ENCODE results near the gene LYPD6. TPM values are rescaled to one million over a fixed set of nuclear protein-coding genes. Genes with fewer than 3 reads are reported as not detected.
"Not testable (repeated sequence)": the region's sequence is repeated elsewhere in the genome, so short reads cannot be mapped to it uniquely, and the experiment has no call there.

The LYPD6 gene
- total RNA-seq, 1 donor from 2014 or later, result 4.1 TPM

DNA sequence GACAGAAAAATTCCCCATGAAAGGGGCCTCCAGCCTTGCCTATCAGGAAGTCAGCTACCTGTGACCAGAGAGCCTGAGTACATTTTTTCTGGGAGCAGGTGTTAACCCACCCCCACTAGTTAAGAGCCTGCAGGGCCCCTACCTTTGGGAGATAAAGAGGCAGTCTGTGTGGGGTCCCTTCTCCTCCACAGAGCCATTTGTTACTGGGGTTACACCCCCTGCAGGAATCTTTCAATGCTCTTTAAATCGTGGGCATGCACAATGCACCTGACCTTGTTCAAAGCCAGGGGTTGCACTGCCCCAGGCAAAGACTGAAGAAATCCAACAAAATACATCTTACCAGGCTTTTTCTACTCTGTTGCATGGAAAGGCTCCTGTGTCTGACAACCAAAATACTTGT lies 15.7 kb upstream of the LYPD6 start:
- no peak overlapping the region for H2AFZ ChIP-seq (replicated peaks)
- no peaks in the 10 kb centered on the region for H3F3A ChIP-seq (ENCODE audit: low read depth)
- H3K27me3 ChIP-seq, result no peaks in the 10 kb centered on the region
- TF ChIP-seq EZH2 (IDR thresholded peaks at IDR 0.05) (no peak), EZH2phosphoT487 (IDR thresholded peaks at IDR 0.05) (no peak)
- TF ChIP-seq, protein P1, sequence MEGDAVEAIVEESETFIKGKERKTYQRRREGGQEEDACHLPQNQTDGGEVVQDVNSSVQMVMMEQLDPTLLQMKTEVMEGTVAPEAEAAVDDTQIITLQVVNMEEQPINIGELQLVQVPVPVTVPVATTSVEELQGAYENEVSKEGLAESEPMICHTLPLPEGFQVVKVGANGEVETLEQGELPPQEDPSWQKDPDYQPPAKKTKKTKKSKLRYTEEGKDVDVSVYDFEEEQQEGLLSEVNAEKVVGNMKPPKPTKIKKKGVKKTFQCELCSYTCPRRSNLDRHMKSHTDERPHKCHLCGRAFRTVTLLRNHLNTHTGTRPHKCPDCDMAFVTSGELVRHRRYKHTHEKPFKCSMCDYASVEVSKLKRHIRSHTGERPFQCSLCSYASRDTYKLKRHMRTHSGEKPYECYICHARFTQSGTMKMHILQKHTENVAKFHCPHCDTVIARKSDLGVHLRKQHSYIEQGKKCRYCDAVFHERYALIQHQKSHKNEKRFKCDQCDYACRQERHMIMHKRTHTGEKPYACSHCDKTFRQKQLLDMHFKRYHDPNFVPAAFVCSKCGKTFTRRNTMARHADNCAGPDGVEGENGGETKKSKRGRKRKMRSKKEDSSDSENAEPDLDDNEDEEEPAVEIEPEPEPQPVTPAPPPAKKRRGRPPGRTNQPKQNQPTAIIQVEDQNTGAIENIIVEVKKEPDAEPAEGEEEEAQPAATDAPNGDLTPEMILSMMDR (IDR thresholded peaks at IDR 0.05), result no peak
- H3K27me3 Mint-ChIP-seq (ENCODE audit: insufficient read depth, low read depth), result peaks cover 13% of the 10 kb centered on the region
- no peaks in the 10 kb centered on the region for H3K36me3 ChIP-seq
- H3K9ac ChIP-seq, result no peak overlapping the region
- peaks cover 25% of the 10 kb centered on the region for H3K4me1 Mint-ChIP-seq
- H3K4me3 Mint-ChIP-seq, result no peak overlapping the region
- no peaks in the 10 kb centered on the region for H3K36me3 Mint-ChIP-seq
- DNase-seq (ENCODE audit: low spot score), result peak; percentile 13
- no peak overlapping the region for H3K27ac ChIP-seq
- H4K20me1 ChIP-seq (ENCODE audit: low read depth), result no peaks in the 10 kb centered on the region
- no peaks in the 10 kb centered on the region for H3K9me3 ChIP-seq (ENCODE audit: low read depth)
- H3K4me3 ChIP-seq, result no peak overlapping the region
- no peak overlapping the region for H3K27ac Mint-ChIP-seq
- no peaks in the 10 kb centered on the region for H3K79me2 ChIP-seq (ENCODE audit: low read depth)
- no peaks in the 10 kb centered on the region for H3K4me1 ChIP-seq
- no peaks in the 10 kb centered on the region for H3K9me3 Mint-ChIP-seq
- H3K4me2 ChIP-seq, result no peak overlapping the region

DNA sequence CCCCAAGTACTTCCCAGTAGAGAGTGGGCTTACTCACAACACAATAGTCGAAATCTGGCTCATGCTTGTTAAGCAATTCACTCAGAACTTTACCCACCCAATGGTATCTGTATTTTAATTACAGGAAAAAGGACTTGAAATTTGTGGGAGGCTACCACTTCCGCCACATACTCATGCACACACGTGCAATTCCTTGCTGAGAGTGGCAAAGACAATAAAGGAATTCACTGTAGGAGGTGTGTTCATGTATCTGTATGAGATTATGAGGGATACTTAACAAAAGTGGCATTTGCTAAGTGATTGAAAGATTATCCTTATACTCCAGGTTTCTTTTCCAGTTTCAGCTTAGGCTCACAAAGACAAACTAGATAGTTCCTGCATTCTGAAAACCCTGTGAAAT lies 14.9 kb upstream of the LYPD6 start:
- Histone ChIP-seq H3K9ac (no peak overlapping the region), H3K27me3 (no peaks in the 10 kb centered on the region), H3K4me1 (no peaks in the 10 kb centered on the region), H2AFZ (replicated peaks) (no peak overlapping the region), H3K79me2 (ENCODE audit: low read depth) (no peaks in the 10 kb centered on the region), H4K20me1 (ENCODE audit: low read depth) (no peaks in the 10 kb centered on the region), H3F3A (ENCODE audit: low read depth) (no peaks in the 10 kb centered on the region), H3K27ac (no peak overlapping the region), H3K9me3 (ENCODE audit: low read depth) (no peaks in the 10 kb centered on the region), H3K4me2 (no peak overlapping the region), H3K36me3 (no peaks in the 10 kb centered on the region), H3K4me3 (no peak overlapping the region)
- no peak for DNase-seq (ENCODE audit: low spot score)
- Mint-ChIP-seq H3K27me3 (ENCODE audit: insufficient read depth, low read depth) (peaks cover 11% of the 10 kb centered on the region), H3K4me1 (peaks cover 25% of the 10 kb centered on the region), H3K27ac (no peak overlapping the region), H3K9me3 (no peaks in the 10 kb centered on the region), H3K36me3 (no peaks in the 10 kb centered on the region), H3K4me3 (no peak overlapping the region)
- TF ChIP-seq EZH2phosphoT487 (IDR thresholded peaks at IDR 0.05) (no peak), EZH2 (IDR thresholded peaks at IDR 0.05) (no peak)
- TF ChIP-seq, protein P1 (IDR thresholded peaks at IDR 0.05), result no peak

DNA sequence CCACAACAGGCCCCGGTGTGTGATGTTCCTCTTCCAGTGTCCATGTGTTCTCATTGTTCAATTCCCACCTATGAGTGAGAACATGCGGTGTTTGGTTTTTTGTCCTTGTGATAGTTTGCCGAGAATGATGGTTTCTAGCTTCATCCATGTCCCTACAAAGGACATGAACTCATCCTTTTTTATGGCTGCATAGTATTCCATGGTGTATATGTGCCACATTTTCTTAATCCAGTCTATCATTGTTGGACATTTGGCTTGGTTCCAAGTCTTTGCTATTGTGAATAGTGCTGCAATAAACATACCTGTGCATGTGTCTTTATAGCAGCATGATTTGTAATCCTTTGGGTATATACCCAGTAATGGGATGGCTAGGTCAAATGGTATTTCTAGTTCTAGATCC lies 11.8 kb upstream of the LYPD6 start:
- H3K4me3 Mint-ChIP-seq; H3K4me3 ChIP-seq; H3K27ac ChIP-seq; H4K20me1 ChIP-seq (ENCODE audit: low read depth); H3K9ac ChIP-seq; H3K36me3 Mint-ChIP-seq; H3K4me2 ChIP-seq; H3K36me3 ChIP-seq; H3K4me1 ChIP-seq; H3K9me3 Mint-ChIP-seq; H2AFZ ChIP-seq (replicated peaks); H3K27ac Mint-ChIP-seq; H3K9me3 ChIP-seq (ENCODE audit: low read depth); H3K27me3 ChIP-seq; H3K79me2 ChIP-seq (ENCODE audit: low read depth); DNase-seq (ENCODE audit: low spot score); H3F3A ChIP-seq (ENCODE audit: low read depth): not testable (repeated sequence)
- Mint-ChIP-seq H3K4me1 (peaks cover 22% of the 10 kb centered on the region), H3K27me3 (ENCODE audit: insufficient read depth, low read depth) (peaks cover 13% of the 10 kb centered on the region)

DNA sequence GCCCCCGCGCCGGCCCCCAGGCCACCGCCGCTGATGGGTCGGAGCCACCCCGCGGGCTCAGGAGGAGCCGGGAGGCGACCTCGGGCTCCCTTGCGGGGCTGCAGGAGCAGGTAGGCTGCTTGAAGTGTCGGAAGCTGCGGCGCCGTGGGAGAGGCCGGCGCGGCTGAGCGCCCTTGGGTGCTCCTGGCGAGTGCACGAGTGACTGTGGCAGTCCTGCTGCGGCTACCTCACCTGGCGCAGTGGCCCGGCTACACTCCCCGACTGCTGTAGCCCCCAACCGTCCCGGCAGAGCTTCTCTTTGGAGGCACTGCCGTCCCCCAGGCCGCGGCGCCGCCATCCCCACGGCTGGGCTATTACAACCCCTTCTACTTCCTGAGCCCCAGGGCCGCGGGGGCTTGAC lies 10.0 kb upstream of the LYPD6 start:
- H3K27me3 ChIP-seq, result no peaks in the 10 kb centered on the region
- H3K4me1 ChIP-seq, result no peaks in the 10 kb centered on the region
- H3K4me3 Mint-ChIP-seq, result no peak overlapping the region
- no peaks in the 10 kb centered on the region for H3K36me3 ChIP-seq
- H3K9ac ChIP-seq, result no peak overlapping the region
- H3K9me3 Mint-ChIP-seq, result peaks cover 3% of the 10 kb centered on the region
- H3K36me3 Mint-ChIP-seq, result no peaks in the 10 kb centered on the region
- no peaks in the 10 kb centered on the region for H3K79me2 ChIP-seq (ENCODE audit: low read depth)
- DNase-seq (ENCODE audit: low spot score), result no peak
- H4K20me1 ChIP-seq (ENCODE audit: low read depth), result no peaks in the 10 kb centered on the region
- TF ChIP-seq EZH2 (IDR thresholded peaks at IDR 0.05) (no peak), EZH2phosphoT487 (IDR thresholded peaks at IDR 0.05) (no peak)
- TF ChIP-seq, protein P1 (IDR thresholded peaks at IDR 0.05), result no peak
- no peak overlapping the region for H2AFZ ChIP-seq (replicated peaks)
- H3F3A ChIP-seq (ENCODE audit: low read depth), result no peaks in the 10 kb centered on the region
- peaks cover 5% of the 10 kb centered on the region for H3K4me1 Mint-ChIP-seq
- H3K4me2 ChIP-seq, result no peak overlapping the region
- no peak overlapping the region for H3K27ac Mint-ChIP-seq
- H3K4me3 ChIP-seq, result no peak overlapping the region
- peaks cover 13% of the 10 kb centered on the region for H3K27me3 Mint-ChIP-seq (ENCODE audit: insufficient read depth, low read depth)
- no peak overlapping the region for H3K27ac ChIP-seq
- H3K9me3 ChIP-seq (ENCODE audit: low read depth), result no peaks in the 10 kb centered on the region
